ENCODE results near the gene WNT7B.

DNA sequence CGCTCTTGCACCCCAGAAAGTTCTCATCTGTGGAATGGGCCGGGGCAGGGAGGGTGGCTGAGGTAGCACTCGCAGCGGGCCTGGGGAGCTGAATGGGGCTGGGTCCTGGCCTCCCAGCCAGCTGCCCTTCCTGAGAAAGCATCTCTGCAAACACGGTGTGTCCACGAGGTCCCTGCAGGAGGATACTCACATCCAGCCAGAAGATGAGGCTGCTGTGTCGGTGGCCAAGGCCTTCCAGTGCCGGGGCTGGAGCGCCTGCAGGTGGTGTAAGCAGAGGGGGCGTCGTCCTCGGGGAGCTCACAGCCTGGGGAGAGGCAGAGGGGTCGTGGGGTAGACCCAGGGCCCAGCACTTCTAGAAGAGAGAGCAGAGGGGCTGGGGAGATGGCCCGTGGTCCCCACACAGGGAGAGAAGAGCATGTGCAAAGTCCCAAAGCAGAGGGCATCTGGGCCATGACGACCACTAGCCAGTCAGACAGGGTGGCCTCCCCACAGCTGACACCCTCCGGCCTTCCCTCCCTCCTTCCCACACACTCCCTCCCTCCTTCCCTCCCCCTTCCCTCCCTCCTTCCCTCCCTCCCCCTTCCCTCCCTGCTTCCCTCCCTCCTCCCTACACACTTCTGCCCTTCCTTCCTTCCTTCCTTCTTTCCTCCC lies 97.9 kb downstream of the WNT7B start:
- TF ChIP-seq CTCF (IDR thresholded peaks at IDR 0.05) (no peak), EP300 (IDR thresholded peaks at IDR 0.05) (no peak), POLR2A (IDR thresholded peaks at IDR 0.05) (no peak)

Measured in stomach (tissue), 4 donors.